ENCODE data around the gene PHOX2B. TPM values are rescaled to one million over a fixed set of nuclear protein-coding genes. Genes with fewer than 3 reads are reported as not detected.

The PHOX2B gene
- total and polyA plus RNA-seq, 9 of the 15 experiments (the other 6 are each of a cell fraction or from before 2014, with no cell fraction given), result not detected

GRCh38 chr4:41748571-41749475 lies at the start of gene PHOX2B (continued):
- no peak for TF ChIP-seq MAFK (IDR thresholded peaks at IDR 0.05; ENCODE audit: low read length)
- TF ChIP-seq, protein P1, sequence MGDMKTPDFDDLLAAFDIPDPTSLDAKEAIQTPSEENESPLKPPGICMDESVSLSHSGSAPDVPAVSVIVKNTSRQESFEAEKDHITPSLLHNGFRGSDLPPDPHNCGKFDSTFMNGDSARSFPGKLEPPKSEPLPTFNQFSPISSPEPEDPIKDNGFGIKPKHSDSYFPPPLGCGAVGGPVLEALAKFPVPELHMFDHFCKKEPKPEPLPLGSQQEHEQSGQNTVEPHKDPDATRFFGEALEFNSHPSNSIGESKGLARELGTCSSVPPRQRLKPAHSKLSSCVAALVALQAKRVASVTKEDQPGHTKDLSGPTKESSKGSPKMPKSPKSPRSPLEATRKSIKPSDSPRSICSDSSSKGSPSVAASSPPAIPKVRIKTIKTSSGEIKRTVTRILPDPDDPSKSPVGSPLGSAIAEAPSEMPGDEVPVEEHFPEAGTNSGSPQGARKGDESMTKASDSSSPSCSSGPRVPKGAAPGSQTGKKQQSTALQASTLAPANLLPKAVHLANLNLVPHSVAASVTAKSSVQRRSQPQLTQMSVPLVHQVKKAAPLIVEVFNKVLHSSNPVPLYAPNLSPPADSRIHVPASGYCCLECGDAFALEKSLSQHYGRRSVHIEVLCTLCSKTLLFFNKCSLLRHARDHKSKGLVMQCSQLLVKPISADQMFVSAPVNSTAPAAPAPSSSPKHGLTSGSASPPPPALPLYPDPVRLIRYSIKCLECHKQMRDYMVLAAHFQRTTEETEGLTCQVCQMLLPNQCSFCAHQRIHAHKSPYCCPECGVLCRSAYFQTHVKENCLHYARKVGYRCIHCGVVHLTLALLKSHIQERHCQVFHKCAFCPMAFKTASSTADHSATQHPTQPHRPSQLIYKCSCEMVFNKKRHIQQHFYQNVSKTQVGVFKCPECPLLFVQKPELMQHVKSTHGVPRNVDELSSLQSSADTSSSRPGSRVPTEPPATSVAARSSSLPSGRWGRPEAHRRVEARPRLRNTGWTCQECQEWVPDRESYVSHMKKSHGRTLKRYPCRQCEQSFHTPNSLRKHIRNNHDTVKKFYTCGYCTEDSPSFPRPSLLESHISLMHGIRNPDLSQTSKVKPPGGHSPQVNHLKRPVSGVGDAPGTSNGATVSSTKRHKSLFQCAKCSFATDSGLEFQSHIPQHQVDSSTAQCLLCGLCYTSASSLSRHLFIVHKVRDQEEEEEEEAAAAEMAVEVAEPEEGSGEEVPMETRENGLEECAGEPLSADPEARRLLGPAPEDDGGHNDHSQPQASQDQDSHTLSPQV (IDR thresholded peaks at IDR 0.05), result no peak

DNA sequence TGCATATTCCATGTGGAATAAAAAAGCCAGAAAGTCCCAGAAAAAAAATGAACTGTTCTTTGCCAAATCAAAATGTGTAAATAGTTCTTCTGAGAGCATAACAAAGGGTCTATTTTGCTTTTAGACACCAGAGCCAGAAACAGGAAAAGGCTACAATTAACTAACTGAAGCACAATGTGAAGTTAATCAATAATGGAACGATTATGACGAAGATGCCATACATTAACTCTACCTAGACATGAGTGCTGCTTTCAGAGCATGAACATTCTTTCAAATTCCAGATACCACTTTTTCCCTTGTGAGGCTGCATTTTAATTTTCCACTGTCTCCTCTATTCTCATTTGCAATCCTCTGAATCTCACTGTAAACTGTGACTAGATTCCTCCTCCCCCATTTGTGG lies 48.7 kb upstream of the PHOX2B start:
- Histone ChIP-seq H3K4me2 (ENCODE audit: insufficient read depth, low read length) (no peak overlapping the region), H3K27me3 (ENCODE audit: control insufficient read depth in 2 of 2, insufficient read depth in 2 of 2, low read length in 2 of 2) (no peaks in the 10 kb centered on the region), H3K9ac (ENCODE audit: insufficient read depth in 1 of 2, low read depth in 2 of 2, low read length in 2 of 2) (no peak overlapping the region), H3K4me1 (replicated peaks in 1 of 2; ENCODE audit: control insufficient read depth in 2 of 2, insufficient read depth in 2 of 2, low read length in 2 of 2) (no peaks in the 10 kb centered on the region), H4K20me1 (replicated peaks; ENCODE audit: control insufficient read depth, insufficient read depth, low read length) (no peaks in the 10 kb centered on the region; the same call in 1 of the 2 replicates), H3K4me3 (no peak overlapping the region), H3K27ac (ENCODE audit: extremely low read depth, low read depth, low read length) (no peak overlapping the region), H2AFZ (ENCODE audit: low read depth, low read length) (no peak overlapping the region), H3K9me3 (replicated peaks; ENCODE audit: control insufficient read depth, insufficient read depth, low read depth, low read length) (no peaks in the 10 kb centered on the region), H3K9me1 (ENCODE audit: control insufficient read depth, insufficient read depth, low read length) (no peaks in the 10 kb centered on the region), H3K79me2 (ENCODE audit: control insufficient read depth, insufficient read depth, low read length) (no peaks in the 10 kb centered on the region), H3K36me3 (ENCODE audit: control insufficient read depth, insufficient read depth, low read length) (no peaks in the 10 kb centered on the region)
- no TSS peak for BruUV-seq (replicated peaks)
- intact Hi-C loops (cut with micrococcal nuclease) (no loop called here), in situ Hi-C loops (cut with MboI) (no loop called here)
- ATAC-seq (no peak), DNase-seq (ENCODE audit: extremely low read depth in 1 of 4, low spot score in 3 of 4) (no peak), FAIRE-seq (no peak)
- ChIA-PET CTCF (ENCODE audit: low intra/inter-chr PET ratio) (no interaction called here), POLR2A (no interaction called here)
- TF ChIP-seq ZBTB8A (IDR thresholded peaks at IDR 0.05; ENCODE audit: partially characterized antibody), result no peak
- no peak for TF ChIP-seq NR3C1 (CRISPR knock-in tag; IDR thresholded peaks at IDR 0.05)
- TF ChIP-seq, protein P2, sequence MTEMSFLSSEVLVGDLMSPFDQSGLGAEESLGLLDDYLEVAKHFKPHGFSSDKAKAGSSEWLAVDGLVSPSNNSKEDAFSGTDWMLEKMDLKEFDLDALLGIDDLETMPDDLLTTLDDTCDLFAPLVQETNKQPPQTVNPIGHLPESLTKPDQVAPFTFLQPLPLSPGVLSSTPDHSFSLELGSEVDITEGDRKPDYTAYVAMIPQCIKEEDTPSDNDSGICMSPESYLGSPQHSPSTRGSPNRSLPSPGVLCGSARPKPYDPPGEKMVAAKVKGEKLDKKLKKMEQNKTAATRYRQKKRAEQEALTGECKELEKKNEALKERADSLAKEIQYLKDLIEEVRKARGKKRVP (CRISPR knock-in tag; IDR thresholded peaks at IDR 0.05), result no peak
- TF ChIP-seq E2F3 (CRISPR knock-in tag; IDR thresholded peaks at IDR 0.05), result no peak
- no peak for TF ChIP-seq ATF6 (CRISPR knock-in tag; IDR thresholded peaks at IDR 0.05)
- TF ChIP-seq YBX1 (IDR thresholded peaks at IDR 0.05), result no peak
- no peak for TF ChIP-seq ZBTB12 (CRISPR knock-in tag; IDR thresholded peaks at IDR 0.05)
- WGBS (ENCODE audit: insufficient coverage, low coverage, missing lambda C conversion rate), result 0% methylated on average over 2 of the region's 2 CpGs
